WI38 (cell line): ENCODE data around the gene LCN15.
"Not testable (repeated sequence)": the region's sequence is repeated elsewhere in the genome, so short reads cannot be mapped to it uniquely, and the experiment has no call there.

Source experiments
- H3K4me3 ChIP-seq: 2 replicates; pipeline ENCODE4 v1.5.1; 2011; ENCODE audit warnings: low read depth, mild to moderate bottlenecking, control low read depth, low read length
- TF ChIP-seq, protein P1 (sequence below): IDR thresholded peaks from 2 replicates; pipeline ENCODE4 v1.5.1; 2012; ENCODE audit warnings: low read depth, mild to moderate bottlenecking, control low read depth, low read length

LCN15 gene

DNA sequence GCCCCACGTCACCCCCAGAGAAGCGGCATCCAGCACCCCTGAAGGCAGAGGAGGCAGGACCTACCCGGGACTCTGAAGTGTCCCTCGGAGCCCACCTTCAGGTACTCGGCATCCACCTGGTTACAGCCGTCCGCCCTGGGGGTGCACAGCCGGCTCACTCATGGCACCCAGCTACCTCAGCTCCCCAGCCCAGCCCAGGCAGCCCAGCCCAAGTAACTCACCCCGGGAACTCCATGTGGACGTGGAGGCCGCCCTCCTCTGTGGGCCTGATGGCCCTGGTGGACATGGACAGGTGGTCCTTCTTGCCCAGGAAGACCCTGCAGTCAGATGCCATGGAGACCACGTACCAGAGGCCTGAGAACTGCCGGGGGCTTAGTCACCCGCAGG, 676 bp downstream of the LCN15 start:
- H3K4me3 ChIP-seq: no peak overlapping the region
- TF ChIP-seq, protein P1, sequence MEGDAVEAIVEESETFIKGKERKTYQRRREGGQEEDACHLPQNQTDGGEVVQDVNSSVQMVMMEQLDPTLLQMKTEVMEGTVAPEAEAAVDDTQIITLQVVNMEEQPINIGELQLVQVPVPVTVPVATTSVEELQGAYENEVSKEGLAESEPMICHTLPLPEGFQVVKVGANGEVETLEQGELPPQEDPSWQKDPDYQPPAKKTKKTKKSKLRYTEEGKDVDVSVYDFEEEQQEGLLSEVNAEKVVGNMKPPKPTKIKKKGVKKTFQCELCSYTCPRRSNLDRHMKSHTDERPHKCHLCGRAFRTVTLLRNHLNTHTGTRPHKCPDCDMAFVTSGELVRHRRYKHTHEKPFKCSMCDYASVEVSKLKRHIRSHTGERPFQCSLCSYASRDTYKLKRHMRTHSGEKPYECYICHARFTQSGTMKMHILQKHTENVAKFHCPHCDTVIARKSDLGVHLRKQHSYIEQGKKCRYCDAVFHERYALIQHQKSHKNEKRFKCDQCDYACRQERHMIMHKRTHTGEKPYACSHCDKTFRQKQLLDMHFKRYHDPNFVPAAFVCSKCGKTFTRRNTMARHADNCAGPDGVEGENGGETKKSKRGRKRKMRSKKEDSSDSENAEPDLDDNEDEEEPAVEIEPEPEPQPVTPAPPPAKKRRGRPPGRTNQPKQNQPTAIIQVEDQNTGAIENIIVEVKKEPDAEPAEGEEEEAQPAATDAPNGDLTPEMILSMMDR: no peak

DNA sequence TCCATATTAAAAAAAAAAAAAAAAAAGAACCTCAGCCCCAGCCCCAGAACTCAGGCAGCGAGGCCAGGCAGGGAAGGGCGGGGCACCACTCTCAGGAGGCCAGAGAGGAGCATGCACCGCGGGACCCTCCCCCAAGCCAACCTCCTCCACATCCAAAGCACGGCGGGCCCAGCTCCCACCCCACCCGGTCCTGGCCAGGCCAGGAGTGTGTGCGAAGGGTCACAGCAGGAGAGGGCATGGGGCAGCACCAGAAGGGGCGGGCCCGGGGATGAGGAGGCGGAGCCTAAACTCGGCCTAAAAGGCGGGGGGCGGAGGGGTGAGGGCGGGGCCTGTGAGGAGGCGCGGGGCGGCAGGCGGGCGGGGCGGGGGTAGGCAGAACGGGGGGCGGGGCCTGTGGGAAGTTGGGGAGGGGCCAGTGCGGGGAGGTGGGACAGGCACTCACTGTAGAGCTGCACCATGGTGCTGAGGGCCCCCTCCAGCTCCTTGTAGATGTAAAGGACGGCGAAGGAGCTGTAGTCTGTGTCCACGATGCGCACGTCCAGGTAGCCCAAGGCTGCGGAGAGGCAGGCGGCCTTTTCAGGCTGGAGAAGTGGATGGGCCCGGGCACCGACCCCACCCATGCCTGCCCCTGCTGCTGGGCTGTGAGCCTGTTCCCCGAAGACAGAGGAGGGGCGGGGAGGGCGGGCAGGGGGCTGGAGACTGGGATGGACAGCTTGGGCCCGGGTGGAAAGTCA, 1.2 kb downstream of the LCN15 start:
- TF ChIP-seq, protein P1: no peak
- H3K4me3 ChIP-seq: no peak overlapping the region

DNA sequence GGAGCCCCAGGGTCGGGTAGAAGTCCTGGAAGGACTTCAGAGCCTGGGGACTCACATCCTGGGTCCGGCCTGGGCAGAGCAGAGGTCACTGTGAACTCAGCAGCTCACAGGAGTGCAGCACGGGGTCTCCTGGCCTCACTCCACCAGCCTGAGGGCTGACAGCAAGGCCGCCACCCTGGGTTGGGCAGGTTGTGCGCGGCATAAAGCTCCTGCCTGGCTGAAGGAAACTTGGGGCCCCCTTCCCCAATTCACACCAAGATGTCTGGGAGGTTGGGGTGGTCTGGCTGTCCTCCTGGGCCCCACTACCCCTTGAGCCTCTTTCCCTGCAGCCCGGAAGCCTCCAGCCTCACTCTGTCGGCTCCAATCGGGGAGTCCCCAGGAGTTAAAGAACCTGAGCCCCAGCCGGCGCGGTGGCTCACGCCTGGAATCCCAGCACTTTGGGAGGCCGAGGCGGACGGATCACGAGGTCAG, 2.1 kb downstream of the LCN15 start:
- no peak overlapping the region for H3K4me3 ChIP-seq
- TF ChIP-seq, protein P1: no peak

DNA sequence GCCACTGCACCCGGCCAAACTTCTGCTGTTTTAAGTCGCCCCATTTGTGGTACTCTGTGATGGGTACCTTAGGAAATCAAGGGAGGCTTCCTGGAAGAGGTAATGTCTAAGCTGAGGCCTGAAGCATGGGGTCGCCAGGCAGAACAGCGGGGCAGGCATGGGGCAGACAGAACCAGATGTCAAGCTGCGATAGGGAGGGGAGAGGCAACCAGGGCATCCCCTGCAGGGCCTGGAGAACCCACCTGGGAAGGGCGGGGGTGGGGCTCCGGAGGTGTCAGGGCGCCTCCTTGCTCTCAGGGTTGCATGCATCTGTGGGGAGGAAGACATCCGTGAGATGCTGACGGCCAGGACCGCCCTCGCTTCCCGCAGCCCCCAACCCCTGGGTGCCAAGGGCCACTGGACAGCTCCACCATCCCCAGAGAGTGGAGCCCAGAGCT, 2.8 kb downstream of the LCN15 start:
- TF ChIP-seq, protein P1: no peak
- no peak overlapping the region for H3K4me3 ChIP-seq

DNA sequence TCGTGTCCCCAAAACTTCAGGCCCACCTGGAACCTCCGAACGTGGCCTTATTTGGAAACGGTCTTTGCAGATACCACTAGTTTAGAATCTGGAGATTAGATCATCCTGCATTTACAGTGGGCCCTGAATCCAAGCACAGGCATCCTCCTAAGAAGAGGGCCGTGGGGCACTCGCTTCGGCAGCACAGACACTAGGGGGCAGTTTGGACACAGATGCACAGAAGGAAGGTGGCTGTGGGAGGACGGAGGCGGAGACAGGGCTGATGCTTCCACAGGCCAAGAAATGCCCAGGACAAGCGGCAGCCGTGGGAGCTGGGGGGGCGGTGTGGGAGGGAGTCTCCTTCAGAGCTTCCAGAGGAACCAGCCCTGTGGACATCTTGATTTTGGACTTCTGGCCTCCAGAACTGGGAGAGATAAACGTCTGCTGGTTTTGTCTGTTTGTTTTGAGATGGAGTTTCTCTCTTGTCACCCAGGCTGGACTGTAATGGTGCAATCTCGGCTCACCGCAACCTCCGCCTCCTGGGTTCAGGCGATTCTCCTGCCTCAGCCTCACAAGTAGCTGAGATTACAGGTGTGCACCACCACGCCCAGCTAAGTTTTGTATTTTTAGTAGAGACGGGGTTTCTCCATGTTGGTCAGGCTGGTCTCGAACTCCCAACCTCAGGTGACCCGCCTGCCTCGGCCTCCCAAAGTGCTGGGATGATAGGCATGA, 3.3 kb downstream of the LCN15 start:
- H3K4me3 ChIP-seq: not testable (repeated sequence)
- TF ChIP-seq, protein P1: peak; percentile 82

DNA sequence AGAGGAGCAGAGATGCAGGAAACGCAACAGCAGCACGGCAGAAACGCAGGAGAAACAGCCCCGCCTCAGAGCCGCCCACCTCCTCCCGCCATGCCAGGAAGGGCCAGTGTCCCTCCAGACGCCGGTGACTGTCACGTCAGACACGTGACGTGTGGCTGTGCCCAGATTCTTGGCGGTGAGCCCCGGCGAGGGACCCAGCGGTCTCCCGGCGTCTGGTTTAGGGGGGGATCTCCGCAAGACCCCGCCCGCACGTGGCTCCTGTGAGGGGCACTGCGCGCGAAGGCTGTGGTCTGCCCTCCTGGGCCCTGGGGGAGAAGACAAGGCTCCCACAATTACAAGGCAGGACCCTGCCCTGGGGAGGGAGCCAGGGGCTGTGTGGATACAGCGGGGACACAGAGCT, 3.9 kb downstream of the LCN15 start:
- H3K4me3 ChIP-seq: no peak overlapping the region
- TF ChIP-seq, protein P1: no peak
